ENCODE data around the gene CYP1A1. TPM values are rescaled to one million over a fixed set of nuclear protein-coding genes. Genes with fewer than 3 reads are reported as not detected.
"Not testable (repeated sequence)": the region's sequence is repeated elsewhere in the genome, so short reads cannot be mapped to it uniquely, and the experiment has no call there.

The CYP1A1 gene
- total RNA-seq, 1 experiment from 2014 or later, result not detected

- not testable (repeated sequence) for DNase-seq (ENCODE audit: low read depth)
Measured at GRCh38 chr15:74738239-74738638, 12.9 kb upstream of the CYP1A1 start.

GRCh38 chr15:74735305-74735704, 10.0 kb upstream of the CYP1A1 start:
- no peak for DNase-seq (ENCODE audit: low read depth)

- no peak for DNase-seq (ENCODE audit: low read depth)
Measured at GRCh38 chr15:74733269-74733668, 7.9 kb upstream of the CYP1A1 start.

- DNase-seq (ENCODE audit: low read depth), result no peak
Measured at GRCh38 chr15:74732846-74733245, 7.5 kb upstream of the CYP1A1 start.

GRCh38 chr15:74730619-74731316, 5.4 kb upstream of the CYP1A1 start:
- no peak for DNase-seq (ENCODE audit: low read depth)

- DNase-seq (ENCODE audit: low read depth), result not testable (repeated sequence)
Measured at GRCh38 chr15:74729372-74729771, 4.0 kb upstream of the CYP1A1 start.

- not testable (repeated sequence) for DNase-seq (ENCODE audit: low read depth)
Measured at GRCh38 chr15:74728699-74729098, 3.4 kb upstream of the CYP1A1 start.

GRCh38 chr15:74727727-74728126, 2.4 kb upstream of the CYP1A1 start:
- no peak for DNase-seq (ENCODE audit: low read depth)

- no peak for DNase-seq (ENCODE audit: low read depth)
Measured at GRCh38 chr15:74726774-74727164, 1.4 kb upstream of the CYP1A1 start.

- DNase-seq (ENCODE audit: low read depth), result no peak
Measured at GRCh38 chr15:74725845-74726773, 781 bp upstream of the CYP1A1 start.

- no peak for DNase-seq (ENCODE audit: low read depth)
Measured at GRCh38 chr15:74724570-74725224, 631 bp downstream of the CYP1A1 start.

- peak; percentile 52 for DNase-seq (ENCODE audit: low read depth)
Measured at GRCh38 chr15:74723754-74724334, 1.5 kb downstream of the CYP1A1 start.

- no peak for DNase-seq (ENCODE audit: low read depth)
Measured at GRCh38 chr15:74723187-74723586, 2.1 kb downstream of the CYP1A1 start.

- DNase-seq (ENCODE audit: low read depth), result no peak
Measured at GRCh38 chr15:74722591-74722990, 2.7 kb downstream of the CYP1A1 start.

GRCh38 chr15:74716651-74717050, 8.7 kb downstream of the CYP1A1 start:
- no peak for DNase-seq (ENCODE audit: low read depth)

- no peak for DNase-seq (ENCODE audit: low read depth)
Measured at GRCh38 chr15:74712311-74712710, 13.0 kb downstream of the CYP1A1 start.

GRCh38 chr15:74710319-74711094, 14.8 kb downstream of the CYP1A1 start:
- no peak for DNase-seq (ENCODE audit: low read depth)

GRCh38 chr15:74709892-74710291, 15.4 kb downstream of the CYP1A1 start:
- DNase-seq (ENCODE audit: low read depth), result no peak

GRCh38 chr15:74709011-74709410, 16.3 kb downstream of the CYP1A1 start:
- no peak for DNase-seq (ENCODE audit: low read depth)

GRCh38 chr15:74696808-74697207, 28.5 kb downstream of the CYP1A1 start:
- DNase-seq (ENCODE audit: low read depth), result no peak

GRCh38 chr15:74696398-74696729, 29.0 kb downstream of the CYP1A1 start:
- no peak for DNase-seq (ENCODE audit: low read depth)

All from LHCN-M2 (cell line).